ENCODE data around the gene CREBBP.

DNA sequence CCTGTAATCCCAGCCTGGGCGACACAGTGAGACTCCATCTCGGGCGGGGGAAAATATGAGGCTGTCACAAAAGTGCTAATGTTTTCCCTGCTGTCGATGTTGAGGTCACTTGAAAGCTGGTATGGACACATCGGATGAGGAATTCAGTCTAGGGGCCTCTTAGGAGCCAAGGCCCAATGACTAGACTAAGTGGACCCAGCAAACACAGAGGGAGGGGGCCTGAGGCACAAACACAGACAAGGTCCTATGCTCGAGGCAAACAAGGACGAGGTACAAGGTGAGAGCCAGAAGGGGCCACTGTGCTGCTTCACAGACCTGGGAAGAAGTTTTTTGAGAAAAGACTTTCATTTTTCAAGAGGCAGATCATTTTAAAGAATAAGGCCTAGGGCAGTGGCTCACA is 178.4 kb downstream of the CREBBP start:
- TF ChIP-seq, protein P1, sequence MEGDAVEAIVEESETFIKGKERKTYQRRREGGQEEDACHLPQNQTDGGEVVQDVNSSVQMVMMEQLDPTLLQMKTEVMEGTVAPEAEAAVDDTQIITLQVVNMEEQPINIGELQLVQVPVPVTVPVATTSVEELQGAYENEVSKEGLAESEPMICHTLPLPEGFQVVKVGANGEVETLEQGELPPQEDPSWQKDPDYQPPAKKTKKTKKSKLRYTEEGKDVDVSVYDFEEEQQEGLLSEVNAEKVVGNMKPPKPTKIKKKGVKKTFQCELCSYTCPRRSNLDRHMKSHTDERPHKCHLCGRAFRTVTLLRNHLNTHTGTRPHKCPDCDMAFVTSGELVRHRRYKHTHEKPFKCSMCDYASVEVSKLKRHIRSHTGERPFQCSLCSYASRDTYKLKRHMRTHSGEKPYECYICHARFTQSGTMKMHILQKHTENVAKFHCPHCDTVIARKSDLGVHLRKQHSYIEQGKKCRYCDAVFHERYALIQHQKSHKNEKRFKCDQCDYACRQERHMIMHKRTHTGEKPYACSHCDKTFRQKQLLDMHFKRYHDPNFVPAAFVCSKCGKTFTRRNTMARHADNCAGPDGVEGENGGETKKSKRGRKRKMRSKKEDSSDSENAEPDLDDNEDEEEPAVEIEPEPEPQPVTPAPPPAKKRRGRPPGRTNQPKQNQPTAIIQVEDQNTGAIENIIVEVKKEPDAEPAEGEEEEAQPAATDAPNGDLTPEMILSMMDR (IDR thresholded peaks at IDR 0.05), result no peak
- no peak for TF ChIP-seq EP300 (IDR thresholded peaks at IDR 0.05)
- TF ChIP-seq POLR2A (IDR thresholded peaks at IDR 0.05), result no peak
